Endothelial cell of umbilical vein (primary cell): ENCODE data around the gene ZDHHC5. TPM values are rescaled to one million over a fixed set of nuclear protein-coding genes. Genes with fewer than 3 reads are reported as not detected.

Experiments
- BruUV-seq: library from RNA; stranded (reverse); fragments of 400-500 nt; replicated peaks from 2 replicates; lab custom pipeline; 2021; lab: Mats Ljungman, UMichigan
- CTCF ChIA-PET: fragments of 300-600, 350-600 bp; sonication (Branson Sonifier 250); formaldehyde crosslinking; loops from one replicate; lab custom pipeline; 2021; ENCODE audit warnings: antibody characterized with exemption, inconsistent platforms; lab: Charles Lee
- POLR2A ChIA-PET: fragments of 300-600, 350-600 bp; sonication (Branson Sonifier 250); formaldehyde crosslinking; loops from one replicate; lab custom pipeline; 2021; ENCODE audit warnings: antibody characterized with exemption, inconsistent platforms; lab: Charles Lee
- DNase-seq: peaks from one replicate; pipeline ENCODE4 v3.0.0-alpha.2; 2011; ENCODE audit warnings: low read depth, low spot score
- FAIRE-seq: peaks from 2 replicates; lab custom pipeline; 2011; peaks lifted over from hg19 to GRCh38; lab: Jason Lieb, UNC
- H2AFZ ChIP-seq: 2 replicates; pipeline ENCODE4 v1.6.0; 2012; ENCODE audit warnings: low read depth, low read length, control low read depth, inconsistent platforms
- H3K27ac ChIP-seq: 2 replicates; pipeline ENCODE4 v1.5.1; 2011; ENCODE audit warnings: low read depth, mild to moderate bottlenecking, control low read depth, low read length, moderate library complexity; ENCODE audit not compliant: insufficient read depth
- H3K27me3 ChIP-seq, 2 experiments: 2 replicates each; pipeline versions ENCODE4 v1.6.0 to v1.6.1; 2011; ENCODE audit warnings: low read length in 2 of 2, mixed read lengths in 1 of 2; ENCODE audit not compliant: control insufficient read depth in 2 of 2, insufficient read depth in 2 of 2
- H3K36me3 ChIP-seq, 2 experiments: 2 replicates in 1 of 2; 3 replicates in 1 of 2; pipeline ENCODE4 v1.5.1; 2011; ENCODE audit warnings: low read length in 2 of 2, mild to moderate bottlenecking in 1 of 2, moderate library complexity in 1 of 2; ENCODE audit not compliant: control insufficient read depth in 2 of 2, insufficient read depth in 2 of 2; ENCODE audit errors: extremely low read depth in 1 of 2
- H3K4me1 ChIP-seq: 3 replicates; pipeline ENCODE4 v1.5.1; 2011; ENCODE audit warnings: mild to moderate bottlenecking, low read length; ENCODE audit not compliant: control insufficient read depth, insufficient read depth; ENCODE audit errors: extremely low read depth
- H3K4me2 ChIP-seq: 2 replicates; pipeline ENCODE4 v1.6.1; 2011; ENCODE audit warnings: low read length, control low read depth, mixed read lengths; ENCODE audit not compliant: insufficient read depth
- H3K4me3 ChIP-seq, 3 experiments: fragments of 200-600 bp in 1 of 3; sonication (generic), shearing (Covaris generic) in 1 of 3; replicated peaks in 1 of 3; 2 replicates each; pipeline ENCODE4 v1.5.1; 2011 to 2016; ENCODE audit warnings: control low read depth in 3 of 3, low read length in 3 of 3, mild to moderate bottlenecking in 2 of 3, inconsistent platforms in 1 of 3, low read depth in 1 of 3, moderate library complexity in 1 of 3; ENCODE audit not compliant: insufficient read depth in 1 of 3
- H3K79me2 ChIP-seq: 2 replicates; pipeline ENCODE4 v1.6.0; 2012; ENCODE audit warnings: low read length, inconsistent platforms; ENCODE audit not compliant: control insufficient read depth, insufficient read depth
- H3K9ac ChIP-seq: replicated peaks from 2 replicates; pipeline ENCODE3; 2011; ENCODE audit warnings: low read length, control low read depth; ENCODE audit not compliant: insufficient read depth; ENCODE audit errors: extremely low read depth
- H3K9me1 ChIP-seq: replicated peaks from 3 replicates; pipeline ENCODE4 v1.6.0; 2011; ENCODE audit warnings: mild to moderate bottlenecking, low read length; ENCODE audit not compliant: control insufficient read depth, insufficient read depth; ENCODE audit errors: extremely low read depth
- H3K9me3 ChIP-seq: replicated peaks from 2 replicates; pipeline ENCODE4 v1.5.1; 2012; ENCODE audit warnings: low read length, inconsistent platforms; ENCODE audit not compliant: control insufficient read depth, insufficient read depth
- H4K20me1 ChIP-seq: replicated peaks from 2 replicates; pipeline ENCODE3; 2011; ENCODE audit warnings: mild to moderate bottlenecking, low read length; ENCODE audit not compliant: control insufficient read depth, insufficient read depth; ENCODE audit errors: extremely low read depth
- CTCF ChIP-seq, 2 donors: IDR thresholded peaks; 1 replicate in 1 of 2; 2 replicates in 1 of 2; pipeline ENCODE4 v1.5.1; 2011; ENCODE audit warnings: low read length in 2 of 2, mild to moderate bottlenecking in 2 of 2, moderate library complexity in 2 of 2, control low read depth in 1 of 2, inconsistent platforms in 1 of 2, low read depth in 1 of 2; ENCODE audit not compliant: insufficient read depth in 1 of 2; ENCODE audit errors: extremely low read depth in 1 of 2
- EZH2 ChIP-seq: IDR thresholded peaks from 2 replicates; pipeline ENCODE4 v1.6.1; 2012; ENCODE audit warnings: borderline replicate concordance, low read depth, mild to moderate bottlenecking, moderate library complexity, low read length, inconsistent platforms; ENCODE audit not compliant: severe bottlenecking
- FOS ChIP-seq: IDR thresholded peaks from 2 replicates; pipeline ENCODE4 v1.6.1; 2011; ENCODE audit warnings: mild to moderate bottlenecking, low read length, moderate library complexity, borderline replicate concordance; ENCODE audit not compliant: insufficient read depth
- GATA2 ChIP-seq: IDR thresholded peaks from 2 replicates; pipeline ENCODE4 v1.7.0; 2011; ENCODE audit warnings: low read depth, mild to moderate bottlenecking, moderate library complexity, mixed read lengths, low read length; ENCODE audit not compliant: insufficient read length, insufficient read depth
- JUN ChIP-seq: IDR thresholded peaks from 2 replicates; pipeline ENCODE4 v1.6.1; 2011; ENCODE audit warnings: borderline replicate concordance, low read depth; ENCODE audit not compliant: insufficient read length, insufficient read depth
- MYC ChIP-seq: IDR thresholded peaks from one replicate; pipeline ENCODE4 v1.6.1; 2011; ENCODE audit warnings: mild to moderate bottlenecking, low read depth, low read length
- POLR2A ChIP-seq: IDR thresholded peaks from 2 replicates; pipeline ENCODE4 v1.6.1; 2012; ENCODE audit warnings: low read depth, mild to moderate bottlenecking, control low read depth, low read length
- POLR2AphosphoS5 ChIP-seq: IDR thresholded peaks from 2 replicates; pipeline ENCODE4 v1.6.1; 2012; ENCODE audit warnings: low read depth, mild to moderate bottlenecking, control low read depth, low read length, moderate library complexity; ENCODE audit not compliant: insufficient read depth
- dilution Hi-C: fragments of 300-500 bp; cut with MboI; formaldehyde crosslinking; loops from one replicate; pipeline ENCODE4 v1.15.0; 2019; ENCODE audit warnings: low sequenced_read_pairs; ENCODE audit not compliant: extremely low pct_ligation_motif_present
- intact Hi-C: fragments of 100-400 bp; cut with micrococcal nuclease; formaldehyde crosslinking; loops from one replicate; pipeline ENCODE4 v1.10.0; 2022
- polyA plus RNA-seq, 4 experiments: library from polyadenylated mRNA; depleted of rRNA in 3 of 4; stranded (reverse) in 3 of 4; unstranded in 1 of 4; fragments of >200 nt; gene quantifications; 2 replicates each; pipeline versions ENCODE4 v1.2.1 to v1.2.3, GENCODE V29; 2011 to 2012; ENCODE audit warnings: missing spikeins in 1 of 4
- total RNA-seq: library from RNA; stranded (reverse); gene quantifications from 2 replicates; pipeline ENCODE4 v1.2.3, GENCODE V29; 2021
- TF ChIP-seq, protein P1 (sequence below): IDR thresholded peaks from 2 replicates; pipeline ENCODE4 v1.6.1; 2011; ENCODE audit not compliant: insufficient read depth, insufficient read length

The ZDHHC5 gene
- total and polyA plus RNA-seq, 2 donors (not counting 3 experiments of a cell fraction or from before 2014, with no cell fraction given): 52.9 to 67.4 TPM

DNA sequence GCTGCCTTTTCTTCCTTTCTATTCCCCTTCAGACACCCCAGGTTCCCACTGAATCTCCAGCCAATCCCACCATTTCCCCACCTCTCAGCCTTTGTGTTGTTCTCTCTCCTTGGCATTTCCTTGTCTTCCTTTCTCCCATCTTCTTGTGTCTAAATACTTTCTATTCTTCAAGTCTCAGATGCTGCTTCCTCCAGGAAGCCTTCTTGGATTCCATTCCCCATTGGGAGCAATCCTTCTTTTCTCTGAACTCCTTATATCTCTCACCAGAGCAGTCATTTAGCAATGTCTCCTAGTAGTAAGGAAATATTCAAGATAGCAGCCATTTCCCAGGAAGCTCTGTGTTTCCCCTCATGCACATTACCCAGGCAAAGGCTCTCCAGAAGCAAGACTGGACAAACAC is 33.6 kb upstream of the ZDHHC5 start:
- no peaks in the 10 kb centered on the region for H3K36me3 ChIP-seq
- H3K4me2 ChIP-seq: no peak overlapping the region
- no TSS peak for BruUV-seq
- intact Hi-C loops (no loop called here), dilution Hi-C loops (no loop called here)
- H3K27me3 ChIP-seq: peaks cover 14% of the 10 kb centered on the region in 2 experiments
- no peak overlapping the region for H3K4me3 ChIP-seq
- H3K9me1 ChIP-seq: no peaks in the 10 kb centered on the region
- POLR2A ChIA-PET: no interaction called here
- FAIRE-seq (no peak), DNase-seq (no peak)
- TF ChIP-seq FOS (no peak), CTCF (IDR thresholded peaks at IDR 0.05; ENCODE audit: extremely low read depth in 1 of 2, insufficient read depth in 1 of 2, low read depth in 1 of 2, low read length in 2 of 2) (no peak), JUN (no peak), MYC (no peak), POLR2A (no peak), GATA2 (no peak), EZH2 (no peak), POLR2AphosphoS5 (no peak)
- TF ChIP-seq, protein P1, sequence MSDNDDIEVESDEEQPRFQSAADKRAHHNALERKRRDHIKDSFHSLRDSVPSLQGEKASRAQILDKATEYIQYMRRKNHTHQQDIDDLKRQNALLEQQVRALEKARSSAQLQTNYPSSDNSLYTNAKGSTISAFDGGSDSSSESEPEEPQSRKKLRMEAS: no peak
- peaks cover 9% of the 10 kb centered on the region for H3K79me2 ChIP-seq
- H3K4me1 ChIP-seq: peaks cover 6% of the 10 kb centered on the region
- H3K27ac ChIP-seq: no peak overlapping the region
- H3K9ac ChIP-seq: no peak overlapping the region
- CTCF ChIA-PET: interaction anchor here (0.7 to 1.7 kb wide), 4 partner anchors 10 to 66 kb away, joined by 3 to 12 read pairs (median 3); no protein-coding TSS in a partner anchor
- H2AFZ ChIP-seq: no peak overlapping the region
- no peaks in the 10 kb centered on the region for H3K9me3 ChIP-seq
- H4K20me1 ChIP-seq: no peaks in the 10 kb centered on the region
